GM23338 (cell line): ENCODE measurements around the gene IGDCC3. TPM values are rescaled to one million over a fixed set of nuclear protein-coding genes. Genes with fewer than 3 reads are reported as not detected.

Experiments used
- ATAC-seq: fragments of 200-7000 bp; cut with Tn5 transposase; 3 replicates; pipeline ENCODE4 v1.9.1; 2020
- DNase-seq: peaks from one replicate; pipeline ENCODE4 v3.0.0-alpha.2; 2015; ENCODE audit warnings: low spot score
- H2AFZ ChIP-seq: fragments of 200-600 bp; sonication (generic); 2 replicates; pipeline ENCODE4 v1.8.0; 2016; ENCODE audit warnings: antibody characterized with exemption, mild to moderate bottlenecking, moderate library complexity
- H3F3A ChIP-seq: fragments of 200-600 bp; sonication (generic); replicated peaks from 2 replicates; pipeline ENCODE4 v1.8.0; 2017; ENCODE audit warnings: antibody characterized with exemption, mixed run types, low read depth
- H3K27ac ChIP-seq: fragments of 200-600 bp; sonication (generic); 2 replicates; pipeline ENCODE4 v1.6.1; 2016; ENCODE audit warnings: low read depth
- H3K27me3 ChIP-seq: fragments of 200-600 bp; sonication (generic); 2 replicates; pipeline ENCODE4 v1.8.0; 2016; ENCODE audit warnings: mild to moderate bottlenecking, mixed run types, moderate library complexity; ENCODE audit not compliant: insufficient read depth
- H3K36me3 ChIP-seq: fragments of 200-600 bp; sonication (generic); 2 replicates; pipeline ENCODE4 v1.8.0; 2016; ENCODE audit warnings: mild to moderate bottlenecking; ENCODE audit not compliant: insufficient read depth
- H3K4me1 ChIP-seq: fragments of 200-600 bp; sonication (generic); 2 replicates; pipeline ENCODE4 v1.8.0; 2016; ENCODE audit warnings: mild to moderate bottlenecking, moderate library complexity; ENCODE audit not compliant: insufficient read depth
- H3K4me2 ChIP-seq: fragments of 200-600 bp; sonication (generic); 2 replicates; pipeline ENCODE4 v1.7.1; 2017; ENCODE audit warnings: mixed run types
- H3K4me3 ChIP-seq: fragments of 200-600 bp; sonication (generic); 2 replicates; pipeline ENCODE4 v1.6.1; 2016; ENCODE audit warnings: mixed run types
- H3K79me2 ChIP-seq: fragments of 200-600 bp; sonication (generic); replicated peaks from 2 replicates; pipeline ENCODE4 v1.8.0; 2017; ENCODE audit warnings: mild to moderate bottlenecking; ENCODE audit not compliant: insufficient read depth
- H3K9me2 ChIP-seq: fragments of 200-600 bp; sonication (generic); 2 replicates; pipeline ENCODE4 v1.8.0; 2017; ENCODE audit not compliant: insufficient read depth
- H4K20me1 ChIP-seq: fragments of 200-600 bp; sonication (generic); replicated peaks from 2 replicates; pipeline ENCODE4 v1.8.0; 2017; ENCODE audit warnings: mild to moderate bottlenecking; ENCODE audit not compliant: insufficient read depth
- H3K27ac Mint-ChIP-seq: 2 replicates; pipeline ENCODE4 v1.8.0; 2020; ENCODE audit warnings: inconsistent platforms, mild to moderate bottlenecking, moderate library complexity, mixed read lengths
- H3K27me3 Mint-ChIP-seq: 3 replicates; pipeline ENCODE4 v1.8.0; 2022; ENCODE audit warnings: low read depth, mild to moderate bottlenecking, moderate library complexity, mixed read lengths, inconsistent platforms; ENCODE audit not compliant: insufficient read depth, poor library complexity
- H3K36me3 Mint-ChIP-seq: 3 replicates; pipeline ENCODE4 v1.8.0; 2021; ENCODE audit warnings: low read depth, mild to moderate bottlenecking, inconsistent platforms, moderate library complexity, mixed read lengths
- H3K4me1 Mint-ChIP-seq: 3 replicates; pipeline ENCODE4 v1.8.0; 2020; ENCODE audit warnings: mild to moderate bottlenecking, inconsistent platforms, mixed read lengths
- H3K4me3 Mint-ChIP-seq: 3 replicates; pipeline ENCODE4 v1.8.0; 2021; ENCODE audit warnings: moderate library complexity, mild to moderate bottlenecking, inconsistent platforms, mixed read lengths
- H3K9me3 Mint-ChIP-seq: 3 replicates; pipeline ENCODE4 v1.8.0; 2020; ENCODE audit warnings: moderate library complexity, mild to moderate bottlenecking, inconsistent platforms, mixed read lengths
- CREB1 ChIP-seq: fragments of 250-450 bp; sonication (Bioruptor Pico); IDR thresholded peaks from 2 replicates; pipeline ENCODE4 v1.5.0; 2020; ENCODE audit warnings: low read depth, mild to moderate bottlenecking, moderate library complexity
- EZH2 ChIP-seq: fragments of 200-600 bp; sonication (generic); IDR thresholded peaks from one replicate; pipeline ENCODE4 v1.8.0; 2017; ENCODE audit warnings: antibody characterized with exemption, mild to moderate bottlenecking, low read depth; ENCODE audit not compliant: unreplicated experiment
- EZH2phosphoT487 ChIP-seq: fragments of 200-600 bp; sonication (generic); IDR thresholded peaks from one replicate; pipeline ENCODE4 v1.8.1; 2018; ENCODE audit warnings: antibody characterized with exemption; ENCODE audit not compliant: unreplicated experiment
- NANOG ChIP-seq: IDR thresholded peaks from 2 replicates; pipeline ENCODE4 v1.6.1; 2016; ENCODE audit warnings: antibody characterized with exemption, borderline replicate concordance
- STAT1 ChIP-seq: IDR thresholded peaks from one replicate; pipeline ENCODE4 v1.6.1; 2016; ENCODE audit warnings: antibody characterized with exemption; ENCODE audit not compliant: unreplicated experiment
- ZNF114 ChIP-seq: fragments of 250-450 bp; sonication (Bioruptor Pico); IDR thresholded peaks from 2 replicates; pipeline ENCODE4 v1.5.0; 2020; ENCODE audit warnings: mild to moderate bottlenecking, moderate library complexity
- polyA plus RNA-seq: library from polyadenylated mRNA; unstranded; fragments of >200 nt; fragmentation: Nextera tagmentation; extraction: Ambion mirVana; gene quantifications from 2 replicates; pipeline ENCODE4 v1.2.1, GENCODE V29; 2016
- total RNA-seq: library from RNA; depleted of rRNA; stranded (reverse); fragments of >200 nt; shearing (Covaris generic); gene quantifications from 2 replicates; pipeline ENCODE4 v1.2.3, GENCODE V29; 2014
- TF ChIP-seq, protein P1 (sequence below): fragments of 250-450 bp; sonication (Bioruptor Pico); IDR thresholded peaks from 2 replicates; pipeline ENCODE4 v1.5.0; 2020; ENCODE audit warnings: mild to moderate bottlenecking, moderate library complexity
- TF ChIP-seq, protein P2 (sequence below): IDR thresholded peaks from one replicate; pipeline ENCODE4 v1.6.1; 2018; ENCODE audit warnings: antibody characterized with exemption; ENCODE audit not compliant: unreplicated experiment
- TF ChIP-seq, protein P3 (sequence below): IDR thresholded peaks from 2 replicates; pipeline ENCODE4 v1.6.1; 2016; ENCODE audit warnings: antibody characterized with exemption
- TF ChIP-seq, protein P4 (sequence below), 2 experiments: fragments of 200-600 bp in 1 of 2; sonication (generic) in 1 of 2; conservative IDR thresholded peaks; 2 replicates each; pipeline versions ENCODE4 v1.5.1 to v1.6.1; 2016 to 2017; ENCODE audit warnings: antibody characterized with exemption in 2 of 2, low read depth in 2 of 2, mild to moderate bottlenecking in 2 of 2, moderate library complexity in 1 of 2

IGDCC3 gene
- total and polyA plus RNA-seq, 2 experiments from 2014 or later: 15.3 to 30.7 TPM

DNA sequence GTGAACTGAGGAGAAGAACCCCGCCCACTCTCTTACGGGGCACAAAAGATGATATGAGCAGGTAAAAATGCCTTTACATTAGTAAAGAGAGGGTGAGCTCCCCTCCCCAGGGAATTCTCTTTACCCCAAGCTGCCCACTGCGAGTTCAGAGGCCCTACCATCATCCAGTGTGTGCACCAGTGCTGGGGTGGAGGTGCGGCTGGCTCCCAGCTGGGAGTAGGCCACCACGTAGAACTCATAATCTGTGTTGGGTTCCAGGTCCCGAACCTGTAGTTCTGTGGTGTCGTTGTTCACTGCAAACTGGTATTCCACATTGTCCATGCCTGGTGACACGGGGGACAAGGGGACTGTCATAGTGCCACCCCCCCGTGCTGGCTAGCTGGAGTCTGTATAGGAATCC lies 17.1 kb upstream of the IGDCC3 start (continued):
- TF ChIP-seq, protein P1, sequence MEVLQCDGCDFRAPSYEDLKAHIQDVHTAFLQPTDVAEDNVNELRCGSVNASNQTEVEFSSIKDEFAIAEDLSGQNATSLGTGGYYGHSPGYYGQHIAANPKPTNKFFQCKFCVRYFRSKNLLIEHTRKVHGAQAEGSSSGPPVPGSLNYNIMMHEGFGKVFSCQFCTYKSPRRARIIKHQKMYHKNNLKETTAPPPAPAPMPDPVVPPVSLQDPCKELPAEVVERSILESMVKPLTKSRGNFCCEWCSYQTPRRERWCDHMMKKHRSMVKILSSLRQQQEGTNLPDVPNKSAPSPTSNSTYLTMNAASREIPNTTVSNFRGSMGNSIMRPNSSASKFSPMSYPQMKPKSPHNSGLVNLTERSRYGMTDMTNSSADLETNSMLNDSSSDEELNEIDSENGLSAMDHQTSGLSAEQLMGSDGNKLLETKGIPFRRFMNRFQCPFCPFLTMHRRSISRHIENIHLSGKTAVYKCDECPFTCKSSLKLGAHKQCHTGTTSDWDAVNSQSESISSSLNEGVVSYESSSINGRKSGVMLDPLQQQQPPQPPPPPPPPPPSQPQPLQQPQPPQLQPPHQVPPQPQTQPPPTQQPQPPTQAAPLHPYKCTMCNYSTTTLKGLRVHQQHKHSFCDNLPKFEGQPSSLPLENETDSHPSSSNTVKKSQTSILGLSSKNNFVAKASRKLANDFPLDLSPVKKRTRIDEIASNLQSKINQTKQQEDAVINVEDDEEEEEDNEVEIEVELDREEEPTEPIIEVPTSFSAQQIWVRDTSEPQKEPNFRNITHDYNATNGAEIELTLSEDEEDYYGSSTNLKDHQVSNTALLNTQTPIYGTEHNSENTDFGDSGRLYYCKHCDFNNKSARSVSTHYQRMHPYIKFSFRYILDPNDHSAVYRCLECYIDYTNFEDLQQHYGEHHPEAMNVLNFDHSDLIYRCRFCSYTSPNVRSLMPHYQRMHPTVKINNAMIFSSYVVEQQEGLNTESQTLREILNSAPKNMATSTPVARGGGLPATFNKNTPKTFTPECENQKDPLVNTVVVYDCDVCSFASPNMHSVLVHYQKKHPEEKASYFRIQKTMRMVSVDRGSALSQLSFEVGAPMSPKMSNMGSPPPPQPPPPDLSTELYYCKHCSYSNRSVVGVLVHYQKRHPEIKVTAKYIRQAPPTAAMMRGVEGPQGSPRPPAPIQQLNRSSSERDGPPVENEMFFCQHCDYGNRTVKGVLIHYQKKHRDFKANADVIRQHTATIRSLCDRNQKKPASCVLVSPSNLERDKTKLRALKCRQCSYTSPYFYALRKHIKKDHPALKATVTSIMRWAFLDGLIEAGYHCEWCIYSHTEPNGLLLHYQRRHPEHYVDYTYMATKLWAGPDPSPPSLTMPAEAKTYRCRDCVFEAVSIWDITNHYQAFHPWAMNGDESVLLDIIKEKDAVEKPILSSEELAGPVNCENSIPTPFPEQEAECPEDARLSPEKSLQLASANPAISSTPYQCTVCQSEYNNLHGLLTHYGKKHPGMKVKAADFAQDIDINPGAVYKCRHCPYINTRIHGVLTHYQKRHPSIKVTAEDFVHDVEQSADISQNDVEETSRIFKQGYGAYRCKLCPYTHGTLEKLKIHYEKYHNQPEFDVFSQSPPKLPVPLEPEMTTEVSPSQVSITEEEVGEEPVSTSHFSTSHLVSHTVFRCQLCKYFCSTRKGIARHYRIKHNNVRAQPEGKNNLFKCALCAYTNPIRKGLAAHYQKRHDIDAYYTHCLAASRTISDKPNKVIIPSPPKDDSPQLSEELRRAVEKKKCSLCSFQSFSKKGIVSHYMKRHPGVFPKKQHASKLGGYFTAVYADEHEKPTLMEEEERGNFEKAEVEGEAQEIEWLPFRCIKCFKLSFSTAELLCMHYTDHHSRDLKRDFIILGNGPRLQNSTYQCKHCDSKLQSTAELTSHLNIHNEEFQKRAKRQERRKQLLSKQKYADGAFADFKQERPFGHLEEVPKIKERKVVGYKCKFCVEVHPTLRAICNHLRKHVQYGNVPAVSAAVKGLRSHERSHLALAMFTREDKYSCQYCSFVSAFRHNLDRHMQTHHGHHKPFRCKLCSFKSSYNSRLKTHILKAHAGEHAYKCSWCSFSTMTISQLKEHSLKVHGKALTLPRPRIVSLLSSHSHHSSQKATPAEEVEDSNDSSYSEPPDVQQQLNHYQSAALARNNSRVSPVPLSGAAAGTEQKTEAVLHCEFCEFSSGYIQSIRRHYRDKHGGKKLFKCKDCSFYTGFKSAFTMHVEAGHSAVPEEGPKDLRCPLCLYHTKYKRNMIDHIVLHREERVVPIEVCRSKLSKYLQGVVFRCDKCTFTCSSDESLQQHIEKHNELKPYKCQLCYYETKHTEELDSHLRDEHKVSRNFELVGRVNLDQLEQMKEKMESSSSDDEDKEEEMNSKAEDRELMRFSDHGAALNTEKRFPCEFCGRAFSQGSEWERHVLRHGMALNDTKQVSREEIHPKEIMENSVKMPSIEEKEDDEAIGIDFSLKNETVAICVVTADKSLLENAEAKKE (CRISPR knock-in tag): no peak
- TF ChIP-seq ZNF114 (CRISPR knock-in tag): no peak
- TF ChIP-seq, protein P2, sequence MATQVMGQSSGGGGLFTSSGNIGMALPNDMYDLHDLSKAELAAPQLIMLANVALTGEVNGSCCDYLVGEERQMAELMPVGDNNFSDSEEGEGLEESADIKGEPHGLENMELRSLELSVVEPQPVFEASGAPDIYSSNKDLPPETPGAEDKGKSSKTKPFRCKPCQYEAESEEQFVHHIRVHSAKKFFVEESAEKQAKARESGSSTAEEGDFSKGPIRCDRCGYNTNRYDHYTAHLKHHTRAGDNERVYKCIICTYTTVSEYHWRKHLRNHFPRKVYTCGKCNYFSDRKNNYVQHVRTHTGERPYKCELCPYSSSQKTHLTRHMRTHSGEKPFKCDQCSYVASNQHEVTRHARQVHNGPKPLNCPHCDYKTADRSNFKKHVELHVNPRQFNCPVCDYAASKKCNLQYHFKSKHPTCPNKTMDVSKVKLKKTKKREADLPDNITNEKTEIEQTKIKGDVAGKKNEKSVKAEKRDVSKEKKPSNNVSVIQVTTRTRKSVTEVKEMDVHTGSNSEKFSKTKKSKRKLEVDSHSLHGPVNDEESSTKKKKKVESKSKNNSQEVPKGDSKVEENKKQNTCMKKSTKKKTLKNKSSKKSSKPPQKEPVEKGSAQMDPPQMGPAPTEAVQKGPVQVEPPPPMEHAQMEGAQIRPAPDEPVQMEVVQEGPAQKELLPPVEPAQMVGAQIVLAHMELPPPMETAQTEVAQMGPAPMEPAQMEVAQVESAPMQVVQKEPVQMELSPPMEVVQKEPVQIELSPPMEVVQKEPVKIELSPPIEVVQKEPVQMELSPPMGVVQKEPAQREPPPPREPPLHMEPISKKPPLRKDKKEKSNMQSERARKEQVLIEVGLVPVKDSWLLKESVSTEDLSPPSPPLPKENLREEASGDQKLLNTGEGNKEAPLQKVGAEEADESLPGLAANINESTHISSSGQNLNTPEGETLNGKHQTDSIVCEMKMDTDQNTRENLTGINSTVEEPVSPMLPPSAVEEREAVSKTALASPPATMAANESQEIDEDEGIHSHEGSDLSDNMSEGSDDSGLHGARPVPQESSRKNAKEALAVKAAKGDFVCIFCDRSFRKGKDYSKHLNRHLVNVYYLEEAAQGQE: no peak
- TF ChIP-seq NANOG: no peak

DNA sequence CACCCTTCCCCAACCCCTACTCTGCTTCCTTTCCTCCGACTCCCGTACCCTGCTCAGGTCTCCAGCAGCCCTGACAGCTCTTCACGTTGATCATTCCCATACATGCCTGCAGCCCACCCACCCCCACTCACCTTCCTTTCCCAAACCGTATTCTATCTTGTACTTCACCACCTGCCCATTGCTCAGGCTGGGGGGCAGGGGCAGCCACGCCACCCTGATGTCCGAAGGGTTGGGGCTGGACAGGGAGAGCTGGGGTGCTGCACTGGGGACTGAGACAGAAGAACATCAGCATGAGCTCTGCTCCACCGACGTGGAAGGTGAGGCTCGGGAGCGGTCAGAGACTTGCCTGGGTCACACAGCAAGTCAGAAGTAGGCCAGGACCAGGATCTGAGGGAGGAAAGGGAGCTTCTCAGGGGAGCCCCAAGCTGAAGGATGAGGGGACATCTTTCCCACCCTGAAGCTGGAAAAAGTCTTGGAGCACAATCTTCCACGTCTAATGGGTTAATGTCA lies 16.5 kb upstream of the IGDCC3 start:
- H3K9me3 Mint-ChIP-seq: no peaks in the 10 kb centered on the region
- no peak for DNase-seq
- H3K27me3 Mint-ChIP-seq: peaks cover 36% of the 10 kb centered on the region
- TF ChIP-seq, protein P3, sequence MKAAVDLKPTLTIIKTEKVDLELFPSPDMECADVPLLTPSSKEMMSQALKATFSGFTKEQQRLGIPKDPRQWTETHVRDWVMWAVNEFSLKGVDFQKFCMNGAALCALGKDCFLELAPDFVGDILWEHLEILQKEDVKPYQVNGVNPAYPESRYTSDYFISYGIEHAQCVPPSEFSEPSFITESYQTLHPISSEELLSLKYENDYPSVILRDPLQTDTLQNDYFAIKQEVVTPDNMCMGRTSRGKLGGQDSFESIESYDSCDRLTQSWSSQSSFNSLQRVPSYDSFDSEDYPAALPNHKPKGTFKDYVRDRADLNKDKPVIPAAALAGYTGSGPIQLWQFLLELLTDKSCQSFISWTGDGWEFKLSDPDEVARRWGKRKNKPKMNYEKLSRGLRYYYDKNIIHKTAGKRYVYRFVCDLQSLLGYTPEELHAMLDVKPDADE: no peak
- TF ChIP-seq STAT1: no peak
- no peak for TF ChIP-seq EZH2phosphoT487
- TF ChIP-seq, protein P4, sequence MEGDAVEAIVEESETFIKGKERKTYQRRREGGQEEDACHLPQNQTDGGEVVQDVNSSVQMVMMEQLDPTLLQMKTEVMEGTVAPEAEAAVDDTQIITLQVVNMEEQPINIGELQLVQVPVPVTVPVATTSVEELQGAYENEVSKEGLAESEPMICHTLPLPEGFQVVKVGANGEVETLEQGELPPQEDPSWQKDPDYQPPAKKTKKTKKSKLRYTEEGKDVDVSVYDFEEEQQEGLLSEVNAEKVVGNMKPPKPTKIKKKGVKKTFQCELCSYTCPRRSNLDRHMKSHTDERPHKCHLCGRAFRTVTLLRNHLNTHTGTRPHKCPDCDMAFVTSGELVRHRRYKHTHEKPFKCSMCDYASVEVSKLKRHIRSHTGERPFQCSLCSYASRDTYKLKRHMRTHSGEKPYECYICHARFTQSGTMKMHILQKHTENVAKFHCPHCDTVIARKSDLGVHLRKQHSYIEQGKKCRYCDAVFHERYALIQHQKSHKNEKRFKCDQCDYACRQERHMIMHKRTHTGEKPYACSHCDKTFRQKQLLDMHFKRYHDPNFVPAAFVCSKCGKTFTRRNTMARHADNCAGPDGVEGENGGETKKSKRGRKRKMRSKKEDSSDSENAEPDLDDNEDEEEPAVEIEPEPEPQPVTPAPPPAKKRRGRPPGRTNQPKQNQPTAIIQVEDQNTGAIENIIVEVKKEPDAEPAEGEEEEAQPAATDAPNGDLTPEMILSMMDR (conservative IDR thresholded peaks at IDR 0.05; ENCODE audit: low read depth in 2 of 2): no peak
- no peak for TF ChIP-seq ZNF114 (CRISPR knock-in tag)
- TF ChIP-seq EZH2: no peak
- no peak for TF ChIP-seq CREB1 (CRISPR knock-in tag)
- TF ChIP-seq NANOG: no peak

More for the DNA sequence above, 16.5 kb upstream of the IGDCC3 start:
- H3K9me2 ChIP-seq: no peaks in the 10 kb centered on the region
- peaks cover 8% of the 10 kb centered on the region for H3K4me1 ChIP-seq
- no peak overlapping the region for H3K4me3 Mint-ChIP-seq
- H3K36me3 Mint-ChIP-seq: peaks cover 33% of the 10 kb centered on the region
- H3K27me3 ChIP-seq: peaks cover 53% of the 10 kb centered on the region
- H3K4me2 ChIP-seq: no peak overlapping the region
- peaks cover 7% of the 10 kb centered on the region; the same call in 1 of the 2 replicates for H3F3A ChIP-seq
- H3K27ac Mint-ChIP-seq: no peak overlapping the region
- no peak overlapping the region for H3K27ac ChIP-seq
- H2AFZ ChIP-seq: no peak overlapping the region
- H3K36me3 ChIP-seq: peaks cover 6% of the 10 kb centered on the region; the same call in 1 of the 2 replicates
- H3K4me3 ChIP-seq: no peak overlapping the region
- peaks cover 6% of the 10 kb centered on the region; the same call in 1 of the 2 replicates for H4K20me1 ChIP-seq
- ATAC-seq: no peak
- H3K79me2 ChIP-seq: no peaks in the 10 kb centered on the region
- peaks cover 17% of the 10 kb centered on the region for H3K4me1 Mint-ChIP-seq
